Measurements from ENCODE around the gene PDE9A. TPM values are rescaled to one million over a fixed set of nuclear protein-coding genes. Genes with fewer than 3 reads are reported as not detected.

PDE9A gene
- total RNA-seq, 1 experiment from 2014 or later = 31.9 TPM

- Histone ChIP-seq H4K20me1 (ENCODE audit: control insufficient read depth, insufficient read depth, insufficient read length) (no peaks in the 10 kb centered on the region), H3K9ac (ENCODE audit: extremely low read depth, insufficient read length, low read length) (no peak overlapping the region), H2BK15ac (ENCODE audit: low read depth, low read length) (no peak overlapping the region), H2BK120ac (ENCODE audit: low read depth, low read length, poor library complexity, severe bottlenecking) (no peak overlapping the region), H3T11ph (ENCODE audit: low read length) (no peak overlapping the region), H3K23ac (ENCODE audit: insufficient read length, low read depth, low read length) (no peak overlapping the region), H3K79me1 (ENCODE audit: insufficient read depth, low read depth, low read length, poor library complexity, severe bottlenecking) (no peaks in the 10 kb centered on the region), H3K9me3 (ENCODE audit: control insufficient read depth, low read depth, low read length) (no peaks in the 10 kb centered on the region), H3K56ac (ENCODE audit: insufficient read length, low read depth, low read length) (no peak overlapping the region), H3K14ac (ENCODE audit: insufficient read depth, low read length) (no peak overlapping the region; the same call in 1 of the 2 replicates), H4K5ac (ENCODE audit: insufficient read length, low read depth, low read length) (no peak overlapping the region), H3K4me2 (ENCODE audit: insufficient read depth, insufficient read length, low read length) (no peak overlapping the region), H2BK20ac (ENCODE audit: low read depth, low read length, poor library complexity, severe bottlenecking) (no peak overlapping the region), H3K18ac (ENCODE audit: insufficient read length, low read depth, low read length) (no peak overlapping the region), H2BK5ac (ENCODE audit: insufficient read length, low read length) (no peak overlapping the region), H3K4me1 (ENCODE audit: insufficient read depth, low read length) (peaks cover 7% of the 10 kb centered on the region; the same call in 1 of the 2 replicates), H2BK12ac (ENCODE audit: insufficient read length, low read depth, low read length) (no peak overlapping the region), H3K79me2 (ENCODE audit: insufficient read depth, low read length) (no peaks in the 10 kb centered on the region), H3K27me3 (ENCODE audit: insufficient read depth, low read length) (no peaks in the 10 kb centered on the region), H4K8ac (replicated peaks; ENCODE audit: insufficient read length, low read depth, low read length) (no peak overlapping the region), H2AK5ac (ENCODE audit: insufficient read length, low read length) (no peak overlapping the region), H3K27ac (ENCODE audit: insufficient read length, low read depth, low read length) (no peak overlapping the region), H3K4ac (ENCODE audit: low read depth, low read length) (no peak overlapping the region), H4K91ac (ENCODE audit: insufficient read length, low read depth, low read length) (no peak overlapping the region), H2AFZ (ENCODE audit: low read length) (no peak overlapping the region), H3K23me2 (ENCODE audit: insufficient read length, low read depth, low read length, poor library complexity, severe bottlenecking) (no peaks in the 10 kb centered on the region)
- peak overlapping the region; percentile 28 to 92 (median 76); a peak in 6 of 7 replicates for H3K27ac Mint-ChIP-seq
- DNase-seq = no peak
- peaks cover 13 to 33% (median 32%) of the 10 kb centered on the region in 3 experiments for H3K36me3 Mint-ChIP-seq (ENCODE audit: insufficient read depth in 1 of 3, low read depth in 3 of 3)
- peaks cover 40 to 44% of the 10 kb centered on the region in 2 experiments for H3K4me1 Mint-ChIP-seq
- no peak for TF ChIP-seq CTCF (conservative IDR thresholded peaks at IDR 0.05)
- peak overlapping the region; percentile 19 to 20; a peak in 2 of 5 replicates for H3K4me3 Mint-ChIP-seq
- H3K27me3 Mint-ChIP-seq (ENCODE audit: low read depth) = no peaks in the 10 kb centered on the region
- peaks cover 0 to under 1% of the 10 kb centered on the region in 2 experiments; a peak in 1 of 5 replicates for H3K9me3 Mint-ChIP-seq
- WGBS (ENCODE audit: extremely low coverage, insufficient read length, low lambda C conversion rate) = no CpG with 5 or more reads among the region's 7 CpGs
Observed at GRCh38 chr21:42707207-42707830, 53.9 kb downstream of the PDE9A start.
